Upper lobe of left lung (tissue), 6 donors: ENCODE measurements around the gene PRDM8. TPM values are rescaled to one million over a fixed set of nuclear protein-coding genes. Genes with fewer than 3 reads are reported as not detected.

Experiments
- ATAC-seq, 2 donors: fragments of 200-7000 bp; cut with Tn5 transposase; one replicate each; pipeline ENCODE4 v1.9.1; 2022; ENCODE audit warnings: mild to moderate bottlenecking in 2 of 2, moderate library complexity in 2 of 2; ENCODE audit not compliant: low FRiP score in 2 of 2
- DNase-seq, 2 donors: peaks; one replicate each; pipeline ENCODE4 v3.0.0-alpha.2; 2019 to 2020
- H3K27ac ChIP-seq, 4 donors: fragments of 200-600 bp; sonication (generic); one replicate each; pipeline ENCODE4 v1.5.1; 2016 to 2019
- H3K27me3 ChIP-seq, 4 donors: fragments of 200-600 bp; sonication (generic); one replicate each; pipeline ENCODE4 v1.5.1; 2017 to 2019
- H3K36me3 ChIP-seq, 4 donors: fragments of 200-600 bp; sonication (generic); one replicate each; pipeline ENCODE4 v1.5.1; 2016 to 2019
- H3K4me1 ChIP-seq, 4 donors: fragments of 200-600 bp; sonication (generic); one replicate each; pipeline ENCODE4 v1.5.1; 2018 to 2019
- H3K4me3 ChIP-seq, 4 donors: fragments of 200-600 bp; sonication (generic); one replicate each; pipeline ENCODE4 v1.5.1; 2017 to 2019; ENCODE audit warnings: mild to moderate bottlenecking in 2 of 4, moderate library complexity in 1 of 4
- H3K9me3 ChIP-seq, 4 donors: fragments of 200-600 bp; sonication (generic); one replicate each; pipeline ENCODE4 v1.5.1; 2018 to 2019
- EP300 ChIP-seq, 4 donors: sonication (generic); formaldehyde crosslinking; IDR thresholded peaks; one replicate each; pipeline ENCODE4 v1.5.1; 2017; ENCODE audit warnings: antibody characterized with exemption in 4 of 4, control low read depth in 2 of 4
- POLR2A ChIP-seq, 4 donors: fragments of 450-650 bp; IDR thresholded peaks; one replicate each; pipeline ENCODE4 v1.5.1; 2016 to 2017; ENCODE audit warnings: antibody characterized with exemption in 4 of 4, mild to moderate bottlenecking in 2 of 4
- POLR2AphosphoS5 ChIP-seq, 2 donors: sonication (generic); formaldehyde crosslinking; IDR thresholded peaks; one replicate each; pipeline ENCODE4 v1.5.1; 2017; ENCODE audit warnings: antibody characterized with exemption in 2 of 2
- WGBS, 2 donors: methylation state at CpG; one replicate each; pipeline ENCODE4 v1.1.5; 2017 to 2018; 5-methylcytosine and 5-hydroxymethylcytosine counted together
- total RNA-seq, 6 donors: library from RNA; depleted of rRNA in 4 of 6; stranded (reverse); fragments of >200 nt in 4 of 6; gene quantifications; one replicate each; pipeline versions ENCODE4 v1.1.0 to v1.2.1, GENCODE V29; 2016 to 2021
- TF ChIP-seq, protein P1 (sequence below), 6 experiments: fragments of 450-650 bp in 4 of 6; fragments of 200-600 bp in 2 of 6; sonication (generic) in 2 of 6; IDR thresholded peaks; one replicate each; pipeline ENCODE4 v1.5.1; 2016 to 2019; ENCODE audit warnings: antibody characterized with exemption in 6 of 6
- donor health status: DM: no; HTN: no; CAD: no; lungs with moderate emphysema.
- donor health status: DM: no; HTN: yes; CAD: no; lungs with severe emphysema.

Gene PRDM8
- total RNA-seq, 6 donors from 2014 or later: 0.11 to 3.3 (median 1.9) TPM

DNA sequence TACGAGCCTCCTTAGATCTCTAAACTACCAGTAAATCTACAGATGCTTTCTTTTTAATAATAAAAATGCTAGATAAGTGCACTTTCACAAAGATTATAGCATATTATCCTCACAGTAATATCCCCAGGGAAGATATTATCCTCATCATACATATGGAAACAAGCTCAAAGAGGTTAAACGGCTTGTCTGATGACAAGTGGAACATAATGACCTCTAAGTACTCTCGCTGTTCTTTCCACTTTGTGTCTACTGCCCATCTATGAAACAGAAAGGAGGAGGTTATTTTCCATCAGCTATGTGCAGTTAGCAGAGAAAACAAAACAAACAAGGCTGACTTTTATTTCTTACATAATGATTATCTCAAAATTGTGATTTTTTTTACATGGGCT, 42.8 kb upstream of the PRDM8 start:
- no peaks in the 10 kb centered on the region for H3K27me3 ChIP-seq
- H3K27ac ChIP-seq: no peak overlapping the region
- H3K4me1 ChIP-seq: no peaks in the 10 kb centered on the region
- no peak overlapping the region for H3K4me3 ChIP-seq
- 74 to 83% methylated on average over 3 of the region's 3 CpGs for WGBS, 2 donors
- no peak for ATAC-seq
- no peaks in the 10 kb centered on the region for H3K9me3 ChIP-seq
- DNase-seq: no peak
- H3K36me3 ChIP-seq: no peaks in the 10 kb centered on the region
- TF ChIP-seq EP300 (IDR thresholded peaks at IDR 0.05) (no peak), POLR2AphosphoS5 (IDR thresholded peaks at IDR 0.05) (no peak), POLR2A (IDR thresholded peaks at IDR 0.05) (no peak)
- TF ChIP-seq, protein P1, sequence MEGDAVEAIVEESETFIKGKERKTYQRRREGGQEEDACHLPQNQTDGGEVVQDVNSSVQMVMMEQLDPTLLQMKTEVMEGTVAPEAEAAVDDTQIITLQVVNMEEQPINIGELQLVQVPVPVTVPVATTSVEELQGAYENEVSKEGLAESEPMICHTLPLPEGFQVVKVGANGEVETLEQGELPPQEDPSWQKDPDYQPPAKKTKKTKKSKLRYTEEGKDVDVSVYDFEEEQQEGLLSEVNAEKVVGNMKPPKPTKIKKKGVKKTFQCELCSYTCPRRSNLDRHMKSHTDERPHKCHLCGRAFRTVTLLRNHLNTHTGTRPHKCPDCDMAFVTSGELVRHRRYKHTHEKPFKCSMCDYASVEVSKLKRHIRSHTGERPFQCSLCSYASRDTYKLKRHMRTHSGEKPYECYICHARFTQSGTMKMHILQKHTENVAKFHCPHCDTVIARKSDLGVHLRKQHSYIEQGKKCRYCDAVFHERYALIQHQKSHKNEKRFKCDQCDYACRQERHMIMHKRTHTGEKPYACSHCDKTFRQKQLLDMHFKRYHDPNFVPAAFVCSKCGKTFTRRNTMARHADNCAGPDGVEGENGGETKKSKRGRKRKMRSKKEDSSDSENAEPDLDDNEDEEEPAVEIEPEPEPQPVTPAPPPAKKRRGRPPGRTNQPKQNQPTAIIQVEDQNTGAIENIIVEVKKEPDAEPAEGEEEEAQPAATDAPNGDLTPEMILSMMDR (IDR thresholded peaks at IDR 0.05): no peak

DNA sequence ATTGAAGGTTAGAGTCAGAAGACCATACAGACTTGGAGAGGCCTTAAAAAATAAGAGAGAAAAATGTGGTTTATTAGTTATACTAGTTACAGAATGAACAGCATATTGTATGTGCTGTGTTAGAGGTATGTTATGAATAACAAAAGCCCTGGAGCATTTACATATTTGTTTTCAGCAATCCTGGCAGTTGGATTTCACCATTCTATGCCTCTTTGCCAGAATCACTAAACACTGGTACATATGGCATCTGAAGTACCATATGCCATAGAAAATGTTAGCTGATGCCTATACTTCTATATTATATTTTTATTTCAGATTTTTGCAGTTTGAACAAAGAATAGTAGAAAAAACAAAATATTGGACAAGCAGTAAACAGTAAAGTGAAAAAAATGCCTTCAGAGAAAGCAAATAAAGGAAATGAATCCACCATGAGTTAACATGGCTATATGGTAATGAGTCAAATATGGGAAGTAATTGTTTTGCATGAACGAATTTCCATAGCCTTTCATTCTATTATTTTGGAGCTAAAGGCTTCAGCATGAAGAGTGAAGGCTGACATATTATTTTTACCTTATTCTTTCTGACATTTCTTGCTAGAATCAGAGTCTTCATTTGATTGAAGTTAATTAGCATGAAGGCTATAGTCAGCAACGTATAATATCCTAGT, 41.9 kb upstream of the PRDM8 start:
- H3K36me3 ChIP-seq: no peaks in the 10 kb centered on the region
- no peak for TF ChIP-seq POLR2A (IDR thresholded peaks at IDR 0.05)
- TF ChIP-seq, protein P1 (IDR thresholded peaks at IDR 0.05): no peak
- TF ChIP-seq EP300 (IDR thresholded peaks at IDR 0.05): no peak
- no peak for TF ChIP-seq POLR2AphosphoS5 (IDR thresholded peaks at IDR 0.05)
- H3K9me3 ChIP-seq: no peaks in the 10 kb centered on the region
- no peak overlapping the region for H3K4me3 ChIP-seq
- no peak overlapping the region for H3K27ac ChIP-seq
- 67 to 73% methylated on average over 2 of the region's 2 CpGs for WGBS, 2 donors
- H3K4me1 ChIP-seq: no peaks in the 10 kb centered on the region
- DNase-seq: no peak
- ATAC-seq: no peak
- H3K27me3 ChIP-seq: no peaks in the 10 kb centered on the region

DNA sequence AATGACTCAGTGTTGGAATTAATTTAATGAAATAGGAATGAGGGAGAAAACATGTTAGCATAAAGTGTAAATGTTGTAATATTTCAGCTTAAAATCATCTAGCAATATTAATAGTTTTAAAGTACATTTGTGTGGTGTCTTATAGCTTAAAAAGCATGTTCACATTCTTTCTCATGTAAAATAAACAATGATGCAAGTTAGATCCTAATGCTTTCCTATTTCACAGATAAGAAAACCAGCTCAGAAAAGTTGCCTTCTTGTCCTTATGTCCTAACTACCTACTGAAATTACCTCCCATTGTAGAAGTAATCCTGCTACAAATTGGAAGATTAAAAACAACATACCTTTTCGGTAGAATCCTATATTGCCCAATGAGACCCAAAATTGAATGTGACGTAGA, 40.9 kb upstream of the PRDM8 start:
- Histone ChIP-seq H3K27me3 (no peaks in the 10 kb centered on the region), H3K9me3 (no peaks in the 10 kb centered on the region), H3K4me3 (no peak overlapping the region), H3K4me1 (no peaks in the 10 kb centered on the region), H3K36me3 (no peaks in the 10 kb centered on the region), H3K27ac (no peak overlapping the region)
- no peak for DNase-seq
- no peak for TF ChIP-seq POLR2AphosphoS5 (IDR thresholded peaks at IDR 0.05)
- TF ChIP-seq, protein P1 (IDR thresholded peaks at IDR 0.05): no peak
- no peak for TF ChIP-seq POLR2A (IDR thresholded peaks at IDR 0.05)
- TF ChIP-seq EP300 (IDR thresholded peaks at IDR 0.05): no peak
- ATAC-seq: no peak
- 95 to 96% methylated on average over 2 of the region's 2 CpGs for WGBS, 2 donors

DNA sequence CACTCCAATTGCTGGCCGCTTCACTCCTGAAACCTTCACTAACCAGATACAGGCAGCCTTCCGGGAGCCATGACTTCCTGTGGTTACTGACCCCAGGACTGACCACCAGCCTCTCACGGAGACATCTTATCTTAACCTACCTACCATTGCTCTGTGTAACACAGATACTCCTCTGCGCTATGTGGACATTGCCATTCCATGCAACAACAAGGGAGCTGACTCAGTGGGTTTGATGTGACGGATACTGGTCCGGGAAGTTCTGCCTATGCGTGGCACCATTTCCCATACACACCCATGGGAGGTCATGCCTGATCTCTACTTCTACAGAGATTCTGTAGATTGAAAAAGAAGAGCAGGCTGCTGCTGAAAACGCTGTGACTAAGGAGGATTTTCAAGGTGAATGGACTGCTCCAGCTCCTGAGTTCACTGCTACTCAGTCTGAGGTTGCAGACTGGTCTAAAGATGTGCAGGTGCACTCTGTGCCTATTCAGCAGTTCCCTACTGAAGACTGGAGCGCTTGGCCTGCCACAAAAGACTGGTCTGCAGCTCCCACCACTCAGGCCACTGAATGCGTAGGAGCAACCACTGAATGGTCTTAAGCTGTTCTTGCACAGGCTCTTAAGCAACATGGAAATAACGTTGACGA, 35.8 kb upstream of the PRDM8 start:
- no peaks in the 10 kb centered on the region for H3K9me3 ChIP-seq
- no peak for ATAC-seq
- no peaks in the 10 kb centered on the region for H3K4me1 ChIP-seq
- H3K27me3 ChIP-seq: no peaks in the 10 kb centered on the region
- H3K27ac ChIP-seq: no peak overlapping the region
- H3K36me3 ChIP-seq: no peaks in the 10 kb centered on the region
- DNase-seq: no peak
- TF ChIP-seq POLR2AphosphoS5 (IDR thresholded peaks at IDR 0.05): no peak
- TF ChIP-seq POLR2A (IDR thresholded peaks at IDR 0.05): no peak
- no peak for TF ChIP-seq EP300 (IDR thresholded peaks at IDR 0.05)
- TF ChIP-seq, protein P1 (IDR thresholded peaks at IDR 0.05): no peak
- H3K4me3 ChIP-seq: no peak overlapping the region
- WGBS, 2 donors: 90 to 93% methylated on average over 10 to 12 of the region's 12 CpGs

DNA sequence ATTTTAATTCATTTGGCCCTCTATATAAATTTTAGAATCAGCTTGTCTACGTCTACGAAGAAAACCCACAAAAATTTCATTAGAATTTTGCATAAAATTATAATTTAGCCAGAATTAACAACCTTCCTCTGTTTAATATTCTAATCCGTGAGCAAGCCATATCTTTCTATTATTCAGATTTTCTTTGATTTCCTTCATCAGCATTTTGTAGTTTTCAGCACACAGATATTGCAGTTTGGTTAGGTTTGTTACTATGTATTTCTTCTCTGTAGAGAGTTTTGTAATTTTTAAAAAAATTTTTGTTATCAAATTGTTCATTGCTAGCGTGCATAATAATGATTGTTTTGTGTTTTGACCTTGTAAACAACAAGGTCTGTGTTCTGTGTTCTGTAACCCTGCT, 34.9 kb upstream of the PRDM8 start:
- TF ChIP-seq POLR2AphosphoS5 (IDR thresholded peaks at IDR 0.05) (no peak), EP300 (IDR thresholded peaks at IDR 0.05) (no peak), POLR2A (IDR thresholded peaks at IDR 0.05) (no peak)
- TF ChIP-seq, protein P1 (IDR thresholded peaks at IDR 0.05): no peak
- H3K27ac ChIP-seq: no peak overlapping the region
- WGBS, 2 donors: 92 to 93% methylated on average over 4 of the region's 4 CpGs
- ATAC-seq (no peak), DNase-seq (no peak)
- H3K36me3 ChIP-seq: no peaks in the 10 kb centered on the region
- no peaks in the 10 kb centered on the region for H3K27me3 ChIP-seq
- no peaks in the 10 kb centered on the region for H3K4me1 ChIP-seq
- H3K9me3 ChIP-seq: no peaks in the 10 kb centered on the region
- H3K4me3 ChIP-seq: no peak overlapping the region
